H1 (cell line): ENCODE results near the gene DOCK1. TPM values are rescaled to one million over a fixed set of nuclear protein-coding genes. Genes with fewer than 3 reads are reported as not detected.

Experiments used
- CTCF ChIA-PET: fragments of 300-600 bp; sonication (Branson Sonifier 250); formaldehyde crosslinking; loops from one replicate; lab custom pipeline; 2021; ENCODE audit not compliant: partially characterized antibody; lab: Charles Lee
- POLR2A ChIA-PET: fragments of 300-600 bp; sonication (Branson Sonifier 250); formaldehyde crosslinking; loops from one replicate; lab custom pipeline; 2021; ENCODE audit warnings: inconsistent platforms; ENCODE audit not compliant: partially characterized antibody; lab: Charles Lee
- DNase-seq, 2 experiments: peaks; one replicate each; pipeline versions ENCODE4 v3.0.0 to v3.0.0-alpha.2; 2010 to 2022; ENCODE audit warnings: low spot score in 2 of 2, low read depth in 1 of 2, mixed read lengths in 1 of 2
- FAIRE-seq: peaks from 2 replicates; lab custom pipeline; 2011; peaks lifted over from hg19 to GRCh38; lab: Jason Lieb, UNC
- H2AFZ ChIP-seq: 2 replicates; pipeline ENCODE4 v1.8.1; 2012; ENCODE audit warnings: low read length, inconsistent platforms
- H2AK5ac ChIP-seq: 2 replicates; pipeline ENCODE4 v1.6.1; 2013; ENCODE audit warnings: low read depth, low read length
- H2BK120ac ChIP-seq: replicated peaks from 2 replicates; pipeline ENCODE3; 2013; ENCODE audit warnings: low read depth, low read length, inconsistent platforms
- H2BK12ac ChIP-seq: 2 replicates; pipeline ENCODE4 v1.6.1; 2013; ENCODE audit warnings: low read depth, low read length
- H2BK15ac ChIP-seq: 2 replicates; pipeline ENCODE4 v1.6.1; 2013; ENCODE audit warnings: low read length
- H2BK20ac ChIP-seq: 2 replicates; pipeline ENCODE4 v1.6.1; 2013; ENCODE audit warnings: low read length
- H2BK5ac ChIP-seq: 2 replicates; pipeline ENCODE4 v1.6.1; 2013; ENCODE audit warnings: low read depth, low read length
- H3K14ac ChIP-seq: 2 replicates; pipeline ENCODE4 v1.6.1; 2013; ENCODE audit warnings: inconsistent platforms; ENCODE audit not compliant: insufficient read length
- H3K18ac ChIP-seq: 2 replicates; pipeline ENCODE4 v1.6.1; 2013; ENCODE audit warnings: low read length; ENCODE audit errors: extremely low read depth
- H3K23ac ChIP-seq: 2 replicates; pipeline ENCODE4 v1.6.1; 2013; ENCODE audit warnings: inconsistent platforms; ENCODE audit not compliant: insufficient read length
- H3K23me2 ChIP-seq: 2 replicates; pipeline ENCODE4 v1.6.1; 2013; ENCODE audit warnings: low read depth, low read length
- H3K27ac ChIP-seq: 2 replicates; pipeline ENCODE4 v1.6.1; 2011; ENCODE audit warnings: low read depth, low read length, inconsistent platforms
- H3K27me3 ChIP-seq, 4 experiments: replicated peaks in 1 of 4; 1 replicate in 1 of 4; 2 replicates in 3 of 4; pipeline versions ENCODE4 v1.6.1 to v1.8.1; 2011 to 2013; ENCODE audit warnings: low read length in 3 of 4, mild to moderate bottlenecking in 3 of 4, inconsistent platforms in 2 of 4, mixed read lengths in 2 of 4, moderate library complexity in 1 of 4; ENCODE audit not compliant: control insufficient read depth in 3 of 4, insufficient read depth in 3 of 4; ENCODE audit errors: extremely low read depth in 1 of 4
- H3K36me3 ChIP-seq, 4 experiments: 2 replicates each; pipeline versions ENCODE4 v1.6.1 to v1.8.1; 2011 to 2013; ENCODE audit warnings: mild to moderate bottlenecking in 4 of 4, low read length in 3 of 4, moderate library complexity in 2 of 4, control low read depth in 1 of 4, inconsistent platforms in 1 of 4; ENCODE audit not compliant: insufficient read depth in 4 of 4, control insufficient read depth in 2 of 4
- H3K4ac ChIP-seq: replicated peaks from 2 replicates; pipeline ENCODE3; 2013; ENCODE audit warnings: low read length, low read depth, mixed read lengths, inconsistent platforms; ENCODE audit not compliant: insufficient read length
- H3K4me1 ChIP-seq, 4 experiments: replicated peaks in 1 of 4; 1 replicate in 1 of 4; 2 replicates in 3 of 4; pipeline versions ENCODE4 v1.6.1 to v1.8.1; 2011 to 2013; ENCODE audit warnings: low read length in 3 of 4, inconsistent platforms in 2 of 4, mixed read lengths in 1 of 4; ENCODE audit not compliant: insufficient read depth in 4 of 4, control insufficient read depth in 3 of 4
- H3K4me2 ChIP-seq, 2 experiments: 2 replicates each; pipeline versions ENCODE4 v1.6.1 to v1.8.1; 2011 to 2013; ENCODE audit warnings: low read depth in 2 of 2, low read length in 2 of 2, control low read depth in 1 of 2, inconsistent platforms in 1 of 2, mild to moderate bottlenecking in 1 of 2; ENCODE audit not compliant: insufficient read depth in 1 of 2
- H3K4me3 ChIP-seq, 4 experiments: fragments of 200-600, 300-600 bp in 1 of 4; sonication (generic), shearing (Covaris generic), sonication (Bioruptor Twin) in 1 of 4; 2 replicates each; pipeline versions ENCODE4 v1.5.1 to v1.8.1; 2011 to 2016; ENCODE audit warnings: low read length in 4 of 4, low read depth in 3 of 4, control low read depth in 2 of 4, inconsistent platforms in 2 of 4, mild to moderate bottlenecking in 2 of 4, mixed read lengths in 1 of 4, moderate library complexity in 1 of 4; ENCODE audit not compliant: insufficient read depth in 2 of 4; ENCODE audit errors: extremely low read depth in 1 of 4
- H3K56ac ChIP-seq: replicated peaks from 2 replicates; pipeline ENCODE3; 2013; ENCODE audit warnings: low read depth, mild to moderate bottlenecking, mixed read lengths, low read length, inconsistent platforms; ENCODE audit not compliant: insufficient read length
- H3K79me1 ChIP-seq: 2 replicates; pipeline ENCODE4 v1.6.1; 2013; ENCODE audit warnings: low read depth, low read length, control low read depth
- H3K79me2 ChIP-seq, 2 experiments: 2 replicates each; pipeline versions ENCODE4 v1.6.1 to v1.8.1; 2012 to 2013; ENCODE audit warnings: low read length in 2 of 2, mild to moderate bottlenecking in 2 of 2, inconsistent platforms in 1 of 2; ENCODE audit not compliant: insufficient read depth in 2 of 2, control insufficient read depth in 1 of 2
- H3K9ac ChIP-seq, 4 experiments: replicated peaks in 1 of 4; 1 replicate in 1 of 4; 2 replicates in 3 of 4; pipeline versions ENCODE4 v1.6.1 to v1.8.1; 2011 to 2013; ENCODE audit warnings: low read depth in 3 of 4, low read length in 3 of 4, control low read depth in 2 of 4, mild to moderate bottlenecking in 2 of 4, moderate library complexity in 2 of 4, inconsistent platforms in 1 of 4; ENCODE audit errors: extremely low read depth in 1 of 4
- H3K9me3 ChIP-seq, 2 experiments: 2 replicates each; pipeline versions ENCODE4 v1.6.1 to v1.8.1; 2012 to 2013; ENCODE audit warnings: mild to moderate bottlenecking in 2 of 2, moderate library complexity in 2 of 2, control low read depth in 1 of 2, inconsistent platforms in 1 of 2, low read depth in 1 of 2, low read length in 1 of 2, mixed read lengths in 1 of 2; ENCODE audit not compliant: insufficient read depth in 2 of 2
- H4K20me1 ChIP-seq, 2 experiments: replicated peaks in 1 of 2; 2 replicates each; pipeline versions ENCODE3 to v1.8.1; 2011 to 2013; ENCODE audit warnings: inconsistent platforms in 2 of 2, low read length in 2 of 2, mild to moderate bottlenecking in 1 of 2; ENCODE audit not compliant: insufficient read depth in 2 of 2, control insufficient read depth in 1 of 2
- H4K5ac ChIP-seq: 2 replicates; pipeline ENCODE4 v1.6.1; 2013; ENCODE audit warnings: low read length, low read depth, mixed read lengths, inconsistent platforms; ENCODE audit not compliant: insufficient read length
- H4K8ac ChIP-seq: 2 replicates; pipeline ENCODE4 v1.8.0; 2013; ENCODE audit warnings: mild to moderate bottlenecking, moderate library complexity, low read length, inconsistent platforms; ENCODE audit not compliant: insufficient read depth; ENCODE audit errors: extremely low read depth
- H4K91ac ChIP-seq: replicated peaks from 2 replicates; pipeline ENCODE3; 2013; ENCODE audit warnings: low read length, mixed read lengths, inconsistent platforms; ENCODE audit not compliant: insufficient read length
- HDAC6 ChIP-seq: IDR thresholded peaks from one replicate; pipeline ENCODE4 v1.7.1; 2012; ENCODE audit warnings: low read depth, mild to moderate bottlenecking, inconsistent platforms, low read length, moderate library complexity
- JUND ChIP-seq: IDR thresholded peaks from 2 replicates; pipeline ENCODE4 v1.6.1; 2011; ENCODE audit warnings: mild to moderate bottlenecking, improper control_type of control experiment, low read length
- PHF8 ChIP-seq: fragments of 200-600 bp; sonication (generic); conservative IDR thresholded peaks from 2 replicates; pipeline ENCODE4 v1.7.1; 2012; ENCODE audit warnings: low read depth, mild to moderate bottlenecking, inconsistent platforms, low read length, moderate library complexity
- RAD21 ChIP-seq, 2 experiments: IDR thresholded peaks in 1 of 2; conservative IDR thresholded peaks in 1 of 2; 2 replicates each; pipeline ENCODE4 v1.6.1; 2011; ENCODE audit warnings: low read depth in 2 of 2, low read length in 2 of 2, improper control_type of control experiment in 1 of 2, inconsistent platforms in 1 of 2, mild to moderate bottlenecking in 1 of 2, moderate library complexity in 1 of 2
- RXRA ChIP-seq: IDR thresholded peaks from 2 replicates; pipeline ENCODE4 v1.6.1; 2011; ENCODE audit warnings: low read depth, mild to moderate bottlenecking, low read length, moderate library complexity; ENCODE audit not compliant: insufficient read depth
- TBP ChIP-seq: IDR thresholded peaks from 2 replicates; pipeline ENCODE4 v1.6.1; 2011; ENCODE audit warnings: low read depth, low read length, improper control_type of control experiment
- TCF12 ChIP-seq: IDR thresholded peaks from 2 replicates; pipeline ENCODE4 v1.6.1; 2011; ENCODE audit warnings: low read depth, mild to moderate bottlenecking, low read length
- WGBS, 2 experiments: shearing (Covaris generic) in 1 of 2; methylation state at CpG; one replicate each; pipeline versions ENCODE4 v1.1.6 to v1.1.7; 2013 to 2015; ENCODE audit warnings: low lambda C conversion rate in 2 of 2, mixed read lengths in 2 of 2, inconsistent platforms in 1 of 2, low coverage in 1 of 2, missing lambda C conversion rate in 1 of 2; ENCODE audit not compliant: insufficient replicate concordance in 2 of 2, insufficient coverage in 1 of 2, insufficient read length in 1 of 2; ENCODE audit errors: extremely low coverage in 1 of 2, missing lambda C conversion rate in 1 of 2; 5-methylcytosine and 5-hydroxymethylcytosine counted together
- polyA plus RNA-seq, 7 experiments: library from polyadenylated mRNA; depleted of rRNA in 3 of 7; stranded (reverse) in 5 of 7; unstranded in 2 of 7; fragments of >200 nt in 5 of 7; fragments of 200-250 nt in 2 of 7; gene quantifications; 1 replicate in 5 of 7; 2 replicates in 1 of 7; 4 replicates in 1 of 7; pipeline versions ENCODE4 v1.2.1 to v1.2.3, GENCODE V29; 2011 to 2013; ENCODE audit warnings: missing spikeins in 2 of 7, mixed read lengths in 2 of 7
- total RNA-seq: library from RNA; stranded (reverse); fragmentation: NEBNext Ultra II Directional; extraction: Animal tissue kit (Norgen Biotek cat#: 25700); gene quantifications from 2 replicates; pipeline ENCODE4 v1.2.1, GENCODE V29; 2021
- TF ChIP-seq, protein P1 (sequence below), 3 experiments: IDR thresholded peaks; 1 replicate in 2 of 3; 2 replicates in 1 of 3; pipeline versions ENCODE4 v1.5.1 to v1.6.1; 2011; ENCODE audit warnings: low read length in 3 of 3, mild to moderate bottlenecking in 3 of 3, inconsistent platforms in 2 of 3, low read depth in 1 of 3, moderate library complexity in 1 of 3; ENCODE audit not compliant: insufficient read depth in 1 of 3; ENCODE audit errors: control extremely low read depth in 1 of 3

Gene DOCK1
- total and polyA plus RNA-seq, 2 of the 8 experiments (the other 6 are each of a cell fraction or from before 2014, with no cell fraction given) = 11.6 to 53.0 TPM

DNA sequence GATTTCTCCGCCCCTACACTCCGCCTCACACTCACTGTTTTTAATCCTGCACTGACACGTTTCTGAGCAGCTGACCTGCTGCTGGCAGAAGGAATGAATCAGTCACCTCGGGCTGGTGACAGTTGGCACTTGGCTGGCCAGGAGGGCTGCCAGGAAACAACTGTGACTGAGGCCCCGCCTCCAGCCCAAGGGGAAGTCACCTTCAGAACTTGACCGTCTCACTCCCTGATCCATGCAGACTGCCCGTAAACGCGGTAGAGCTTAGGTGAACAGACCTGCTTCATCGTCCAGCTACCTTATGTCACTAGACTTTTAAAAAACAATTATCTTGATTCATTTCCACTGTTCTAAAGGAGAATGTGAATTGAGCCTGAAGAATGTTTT is 107.5 kb downstream of the DOCK1 start:
- no peak overlapping the region for H2BK20ac ChIP-seq

More for the DNA sequence above, 107.5 kb downstream of the DOCK1 start:
- Histone ChIP-seq H2BK120ac (no peak overlapping the region), H3K9ac (no peak overlapping the region), H2AFZ (no peak overlapping the region), H2AK5ac (no peak overlapping the region), H3K23me2 (peaks cover 10% of the 10 kb centered on the region), H3K79me2 (no peaks in the 10 kb centered on the region), H2BK5ac (no peak overlapping the region), H4K20me1 (peaks cover 0 to 18% of the 10 kb centered on the region in 2 experiments), H3K9me3 (no peaks in the 10 kb centered on the region), H4K91ac (no peak overlapping the region), H2BK12ac (no peak overlapping the region), H4K5ac (no peak overlapping the region), H3K23ac (no peak overlapping the region), H3K4me2 (no peak overlapping the region), H3K18ac (no peak overlapping the region), H3K4me1 (peaks cover 0 to 3% (median 0%) of the 10 kb centered on the region in 4 experiments; a peak in 2 of 7 replicates), H3K56ac (no peak overlapping the region), H3K14ac (no peak overlapping the region), H3K36me3 (peaks cover 0 to 18% (median 5%) of the 10 kb centered on the region in 4 experiments; a peak in 4 of 8 replicates), H2BK15ac (no peak overlapping the region), H3K79me1 (peaks cover 4% of the 10 kb centered on the region; the same call in 1 of the 2 replicates), H3K4me3 (no peak overlapping the region), H3K27me3 (no peaks in the 10 kb centered on the region), H3K27ac (no peak overlapping the region), H4K8ac (no peak overlapping the region), H3K4ac (no peak overlapping the region)
- DNase-seq (no peak), FAIRE-seq (no peak)
- POLR2A ChIA-PET = no interaction called here
- TF ChIP-seq TCF12 (no peak), PHF8 (no peak), RXRA (no peak), RAD21 (IDR thresholded peaks at IDR 0.05 in 1 of 2, conservative IDR thresholded peaks at IDR 0.05 in 1 of 2; ENCODE audit: low read depth in 2 of 2, low read length in 2 of 2) (no peak), JUND (no peak), TBP (no peak), HDAC6 (no peak)
- TF ChIP-seq, protein P1, sequence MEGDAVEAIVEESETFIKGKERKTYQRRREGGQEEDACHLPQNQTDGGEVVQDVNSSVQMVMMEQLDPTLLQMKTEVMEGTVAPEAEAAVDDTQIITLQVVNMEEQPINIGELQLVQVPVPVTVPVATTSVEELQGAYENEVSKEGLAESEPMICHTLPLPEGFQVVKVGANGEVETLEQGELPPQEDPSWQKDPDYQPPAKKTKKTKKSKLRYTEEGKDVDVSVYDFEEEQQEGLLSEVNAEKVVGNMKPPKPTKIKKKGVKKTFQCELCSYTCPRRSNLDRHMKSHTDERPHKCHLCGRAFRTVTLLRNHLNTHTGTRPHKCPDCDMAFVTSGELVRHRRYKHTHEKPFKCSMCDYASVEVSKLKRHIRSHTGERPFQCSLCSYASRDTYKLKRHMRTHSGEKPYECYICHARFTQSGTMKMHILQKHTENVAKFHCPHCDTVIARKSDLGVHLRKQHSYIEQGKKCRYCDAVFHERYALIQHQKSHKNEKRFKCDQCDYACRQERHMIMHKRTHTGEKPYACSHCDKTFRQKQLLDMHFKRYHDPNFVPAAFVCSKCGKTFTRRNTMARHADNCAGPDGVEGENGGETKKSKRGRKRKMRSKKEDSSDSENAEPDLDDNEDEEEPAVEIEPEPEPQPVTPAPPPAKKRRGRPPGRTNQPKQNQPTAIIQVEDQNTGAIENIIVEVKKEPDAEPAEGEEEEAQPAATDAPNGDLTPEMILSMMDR (IDR thresholded peaks at IDR 0.05; ENCODE audit: control extremely low read depth in 1 of 3, insufficient read depth in 1 of 3, low read depth in 1 of 3, low read length in 3 of 3) = no peak
- CTCF ChIA-PET = no interaction called here
- WGBS, 2 experiments = 88% methylated on average over 10 of the region's 10 CpGs; no CpG with 5 or more reads in 1 of the 2 experiments
